HG03159 (cell line): ENCODE measurements around the gene NRXN3.

Source experiments
- ATAC-seq: cut with Tn5 transposase; IDR thresholded peaks from one replicate; pipeline ENCODE4 v1.9.1; 2021; ENCODE audit warnings: mild to moderate bottlenecking, moderate library complexity; ENCODE audit not compliant: unreplicated experiment

Gene NRXN3

DNA sequence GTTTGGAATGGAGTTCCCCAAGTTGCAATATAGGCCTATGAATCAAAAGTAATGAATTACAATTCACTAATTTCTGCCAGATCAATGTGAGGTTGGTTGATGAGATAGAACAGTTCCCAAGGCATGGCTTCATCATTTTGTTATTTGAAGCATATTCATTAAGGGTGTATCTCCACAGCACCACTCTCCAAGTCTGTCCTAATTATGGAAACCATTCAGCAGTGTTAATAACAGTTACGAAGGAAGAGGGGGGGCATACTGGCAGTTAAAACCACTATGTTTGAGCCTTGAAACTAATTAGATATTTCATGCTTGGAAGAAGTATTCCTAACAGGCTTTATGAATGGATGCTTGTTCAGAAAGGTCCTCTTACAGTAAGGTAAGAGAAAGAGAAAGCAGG, 1520.8 kb downstream of the NRXN3 start:
- ATAC-seq = no peak

GRCh38 chr14:79693935-79694334, 1523.8 kb downstream of the NRXN3 start:
- ATAC-seq = no peak

- ATAC-seq = no peak
These were observed 1525.1 kb downstream of the NRXN3 start for GRCh38 chr14:79695307-79695706.

DNA sequence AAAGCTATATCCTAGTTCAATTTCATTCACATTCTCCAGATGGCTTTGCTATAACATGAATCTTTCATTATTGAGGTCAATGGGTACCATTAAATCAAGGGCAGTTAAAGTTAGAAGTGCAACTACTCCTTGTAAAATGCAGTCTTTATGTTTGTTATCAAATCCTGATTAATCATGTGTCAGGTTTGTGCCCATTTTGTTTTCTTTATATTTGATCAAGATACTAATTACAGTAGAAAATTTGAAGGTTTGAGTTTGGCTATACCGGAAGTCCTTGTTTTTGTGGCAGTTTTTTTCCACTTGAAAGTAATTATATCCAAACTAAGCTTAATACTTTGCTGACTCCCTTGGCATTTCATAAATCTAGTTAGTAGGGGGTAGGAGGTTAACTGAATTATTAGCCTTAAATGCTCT, 1528.1 kb downstream of the NRXN3 start:
- ATAC-seq = no peak

- no peak for ATAC-seq
These were observed 1529.0 kb downstream of the NRXN3 start for GRCh38 chr14:79699206-79699605.

DNA sequence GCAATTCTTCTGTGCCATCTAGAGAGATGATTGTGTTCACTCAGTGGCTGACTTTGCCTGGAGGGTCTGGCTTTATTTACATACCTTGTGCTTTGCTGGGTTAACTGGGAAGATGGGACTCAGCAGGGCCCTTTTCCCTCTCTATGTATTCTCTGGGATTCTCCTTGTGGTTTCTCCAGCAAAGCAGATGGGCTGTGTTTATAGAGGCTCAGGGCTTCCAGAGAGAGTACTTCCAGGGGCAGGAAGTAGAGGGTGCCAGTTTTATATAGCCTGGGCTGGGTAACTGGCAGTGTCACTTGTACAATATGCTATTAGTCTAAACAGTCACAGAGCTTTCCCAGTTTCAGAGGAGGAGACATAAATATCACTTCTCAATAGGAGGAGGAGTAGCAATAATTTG, 1531.2 kb downstream of the NRXN3 start:
- ATAC-seq = no peak

- ATAC-seq = no peak
These were observed 1532.0 kb downstream of the NRXN3 start for GRCh38 chr14:79702197-79702596.

DNA sequence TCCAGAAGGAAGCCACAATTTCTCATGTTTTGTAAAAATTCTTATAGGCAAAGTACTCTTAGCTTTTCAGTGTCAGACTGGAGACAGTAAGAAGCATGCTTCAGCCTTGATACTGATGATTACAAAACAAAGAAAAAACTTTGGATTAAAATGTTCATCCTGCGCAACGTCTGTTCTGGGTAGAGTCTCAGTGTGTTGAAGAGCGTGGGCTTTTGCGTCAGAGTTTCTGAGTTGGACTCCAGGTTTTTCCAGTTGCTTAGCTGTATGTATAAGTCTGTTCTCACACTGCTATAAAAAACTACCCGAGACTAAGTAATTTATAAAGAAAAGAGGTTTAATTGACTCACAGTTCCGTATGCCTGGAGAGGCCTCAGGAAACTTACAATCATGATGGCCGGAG, 1533.0 kb downstream of the NRXN3 start:
- no peak for ATAC-seq

GRCh38 chr14:79704041-79704807, 1534.1 kb downstream of the NRXN3 start:
- no peak for ATAC-seq

DNA sequence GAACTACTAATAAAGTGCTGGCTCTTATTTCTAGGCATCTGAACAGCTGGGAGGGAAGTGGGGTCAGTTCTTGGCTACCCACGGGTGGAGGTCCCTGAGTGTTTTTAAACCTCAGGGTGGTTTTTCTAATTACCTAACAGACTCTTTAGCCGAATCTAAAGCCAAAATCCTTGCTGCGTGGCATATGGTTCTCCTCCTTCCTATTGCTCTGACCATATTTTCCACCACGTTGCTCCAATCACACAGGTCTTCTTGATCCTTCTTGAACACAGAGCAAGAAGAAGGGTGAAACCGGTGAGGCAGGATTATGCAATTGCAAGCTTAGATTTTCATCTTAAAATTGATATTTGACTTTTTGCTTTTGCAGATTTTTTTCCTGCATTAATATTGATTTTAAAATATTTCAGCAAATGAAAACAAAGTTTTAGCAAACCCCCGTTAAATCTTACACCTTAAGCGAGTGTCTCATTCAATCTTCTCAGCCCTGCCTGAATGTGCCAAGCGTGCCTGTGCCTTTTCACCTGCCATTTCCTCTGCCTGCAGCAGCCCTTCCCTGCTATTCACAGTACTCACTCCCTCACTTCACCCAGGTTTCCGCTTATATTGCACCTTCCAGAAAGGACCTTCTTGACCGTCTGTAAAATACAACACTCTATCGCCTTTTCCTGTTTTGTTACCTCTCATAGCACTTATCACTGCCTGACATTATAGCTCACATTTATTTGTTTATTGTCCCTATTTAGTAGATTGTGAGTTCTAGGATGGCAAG, 1535.1 kb downstream of the NRXN3 start:
- ATAC-seq = no peak

DNA sequence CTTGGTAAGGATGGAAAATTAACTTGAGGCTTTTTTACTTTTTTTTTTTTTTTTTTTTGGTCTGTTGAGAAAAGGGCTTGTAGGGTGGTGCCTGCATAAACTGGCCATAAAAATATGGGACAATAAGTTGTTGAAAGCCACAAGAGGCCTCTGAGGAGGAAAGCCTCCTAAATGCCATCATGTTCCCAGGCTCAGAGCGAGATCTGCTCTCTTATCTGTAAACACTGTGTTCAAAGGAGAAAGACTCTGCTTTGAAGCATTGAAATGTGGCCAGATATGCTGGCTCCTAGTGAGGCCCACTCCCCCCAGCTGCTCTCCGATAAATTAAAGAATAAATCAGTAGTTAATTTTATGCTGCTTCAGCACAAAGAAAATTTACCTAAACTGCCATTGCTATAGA, 1536.2 kb downstream of the NRXN3 start:
- no peak for ATAC-seq

- ATAC-seq = no peak
These were observed 1538.5 kb downstream of the NRXN3 start for GRCh38 chr14:79708426-79709388.

DNA sequence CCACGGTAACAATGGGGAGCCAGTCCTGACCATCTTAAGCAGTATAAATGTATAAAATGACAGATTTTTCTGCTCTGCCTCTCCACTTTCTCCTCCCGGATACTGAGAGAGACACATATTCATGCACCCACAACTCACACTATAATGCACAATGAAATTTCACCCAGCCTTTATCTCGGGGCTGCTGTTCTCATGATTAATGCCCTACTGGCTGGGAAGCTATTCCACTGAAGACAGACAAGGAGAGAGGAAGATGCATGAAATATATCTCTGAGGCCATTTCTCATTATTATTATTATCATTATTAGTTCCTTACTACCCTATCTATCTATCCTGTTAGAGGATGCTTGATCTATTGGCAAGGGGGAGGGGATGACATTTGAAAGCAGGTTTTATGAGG, 1539.4 kb downstream of the NRXN3 start:
- no peak for ATAC-seq

DNA sequence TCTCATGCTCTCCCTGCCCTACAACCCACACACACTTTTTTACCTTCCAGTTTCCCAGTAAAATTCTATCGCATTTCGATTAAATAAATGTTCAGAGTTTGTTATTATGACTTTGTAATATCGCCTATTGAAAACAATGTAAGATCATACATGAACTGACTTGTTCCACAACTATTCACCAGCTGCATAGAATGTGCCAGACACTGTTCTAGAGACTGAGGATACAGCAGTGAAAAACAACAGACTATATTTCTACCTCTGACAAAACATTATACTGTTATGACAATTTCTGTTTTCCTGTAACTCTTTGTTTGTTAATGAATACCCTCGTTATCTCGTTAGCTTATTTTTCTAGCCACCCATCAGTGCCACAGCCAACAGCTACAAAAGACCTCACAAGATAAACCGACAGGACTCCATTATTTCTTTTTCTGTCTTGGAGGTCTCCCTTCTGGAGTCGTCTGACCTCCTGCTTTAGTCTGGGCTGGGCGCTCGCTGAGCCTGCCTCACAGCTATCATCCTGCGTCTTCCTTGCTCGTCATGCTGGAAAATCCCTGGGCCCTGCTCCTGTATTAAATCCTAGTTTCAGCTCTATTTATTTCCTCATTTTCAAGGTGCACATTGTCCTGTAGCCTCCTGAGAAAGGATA, 1542.3 kb downstream of the NRXN3 start:
- ATAC-seq = no peak

DNA sequence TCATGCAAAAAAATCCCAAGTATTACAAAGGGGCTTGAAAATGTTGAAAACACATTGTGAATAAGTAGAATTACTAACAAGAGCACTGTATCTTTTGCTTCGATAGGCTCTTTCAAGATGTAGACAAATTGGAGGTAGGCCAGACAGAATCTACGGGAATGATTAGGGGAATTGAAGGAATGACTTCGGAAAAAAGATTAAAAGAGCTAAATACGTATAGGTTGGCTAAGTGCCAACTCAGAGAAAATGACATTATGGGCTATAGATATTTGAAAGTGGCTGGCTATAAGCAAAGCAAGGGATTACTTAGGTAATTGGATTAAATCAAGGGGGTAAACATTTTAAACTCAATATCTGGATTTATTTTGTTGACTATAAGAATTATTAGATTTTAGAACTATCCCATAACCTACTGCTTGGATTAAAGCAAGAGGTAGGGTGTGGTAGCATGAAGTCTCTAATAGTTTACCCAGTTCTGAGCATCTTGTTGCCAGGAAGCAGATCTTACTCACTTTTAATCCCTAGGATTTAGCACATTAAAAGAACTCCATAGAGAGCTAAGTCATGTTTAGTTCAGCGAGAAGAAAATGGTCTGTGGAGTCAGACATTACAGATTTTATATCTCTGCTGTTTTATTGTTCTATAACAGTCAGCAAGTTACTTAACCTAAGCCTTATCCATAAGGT, 1551.4 kb downstream of the NRXN3 start:
- no peak for ATAC-seq

GRCh38 chr14:79724934-79725717, 1555.0 kb downstream of the NRXN3 start:
- ATAC-seq = no peak

- ATAC-seq = no peak
These were observed 1557.7 kb downstream of the NRXN3 start for GRCh38 chr14:79727900-79728299.

- ATAC-seq = no peak
These were observed 1558.2 kb downstream of the NRXN3 start for GRCh38 chr14:79728331-79728730.

GRCh38 chr14:79729731-79730130, 1559.6 kb downstream of the NRXN3 start:
- no peak for ATAC-seq
